Sigmoid colon (tissue), 4 donors: ENCODE results near the gene POLH.

Experiments used
- POLR2A ChIP-seq, 2 donors: fragments of 450-650 bp; IDR thresholded peaks; one replicate each; pipeline ENCODE4 v1.6.1; 2016; ENCODE audit warnings: antibody characterized with exemption in 2 of 2, mild to moderate bottlenecking in 2 of 2, moderate library complexity in 2 of 2
- POLR2AphosphoS5 ChIP-seq, 4 donors: sonication (generic); formaldehyde crosslinking; IDR thresholded peaks; one replicate each; pipeline ENCODE4 v1.6.1; 2017; ENCODE audit warnings: antibody characterized with exemption in 4 of 4

GRCh38 chr6:43559328-43559727 is 16.7 kb upstream of the POLH start:
- no peak for TF ChIP-seq POLR2AphosphoS5 (IDR thresholded peaks at IDR 0.05)
- no peak for TF ChIP-seq POLR2A (IDR thresholded peaks at IDR 0.05)
